ENCODE results near the gene GNAI1.
A peak's percentile ranks its signal among the peaks of the same experiment; 100 is the strongest.

Gene GNAI1

DNA sequence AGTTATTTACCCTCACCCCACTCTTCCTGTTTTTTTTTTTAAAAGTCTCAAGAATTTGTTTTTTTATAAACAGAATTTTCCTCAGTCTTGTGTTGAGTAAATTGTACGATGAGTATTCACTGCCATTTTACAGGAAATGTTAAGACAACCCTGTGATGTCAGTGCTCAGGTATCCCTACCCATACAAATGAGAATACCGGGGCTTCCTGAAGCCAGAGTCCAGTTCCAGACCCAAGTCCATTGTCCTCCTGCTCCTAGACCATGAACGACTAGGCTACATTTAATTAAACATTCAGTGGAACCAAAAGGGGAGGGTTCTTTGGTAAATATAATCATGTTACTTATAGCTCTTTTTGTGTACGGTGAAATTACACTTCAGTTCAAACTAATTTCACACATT lies 79.2 kb downstream of the GNAI1 start:
- DNase-seq (ENCODE audit: low spot score), result no peak

DNA sequence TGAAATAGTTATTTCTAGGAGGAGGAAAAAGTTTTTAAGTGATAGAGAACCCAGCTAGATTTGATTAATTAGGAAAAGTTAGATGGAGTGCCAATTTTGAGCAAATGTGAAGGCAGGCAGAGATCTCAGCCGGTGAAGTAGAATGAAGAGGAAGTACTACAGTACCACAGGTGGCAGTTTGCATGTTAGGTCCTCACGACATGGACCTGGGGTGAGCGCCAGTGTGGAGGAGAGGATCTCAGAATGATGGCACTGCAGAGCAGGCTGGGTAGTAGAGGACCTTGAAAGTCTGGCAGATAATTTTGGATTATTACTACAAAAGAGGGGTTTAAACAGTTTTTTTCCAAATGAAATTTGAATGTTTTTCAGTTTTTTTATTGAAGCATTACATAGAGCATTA lies 81.1 kb downstream of the GNAI1 start:
- DNase-seq (ENCODE audit: low spot score), result no peak

DNA sequence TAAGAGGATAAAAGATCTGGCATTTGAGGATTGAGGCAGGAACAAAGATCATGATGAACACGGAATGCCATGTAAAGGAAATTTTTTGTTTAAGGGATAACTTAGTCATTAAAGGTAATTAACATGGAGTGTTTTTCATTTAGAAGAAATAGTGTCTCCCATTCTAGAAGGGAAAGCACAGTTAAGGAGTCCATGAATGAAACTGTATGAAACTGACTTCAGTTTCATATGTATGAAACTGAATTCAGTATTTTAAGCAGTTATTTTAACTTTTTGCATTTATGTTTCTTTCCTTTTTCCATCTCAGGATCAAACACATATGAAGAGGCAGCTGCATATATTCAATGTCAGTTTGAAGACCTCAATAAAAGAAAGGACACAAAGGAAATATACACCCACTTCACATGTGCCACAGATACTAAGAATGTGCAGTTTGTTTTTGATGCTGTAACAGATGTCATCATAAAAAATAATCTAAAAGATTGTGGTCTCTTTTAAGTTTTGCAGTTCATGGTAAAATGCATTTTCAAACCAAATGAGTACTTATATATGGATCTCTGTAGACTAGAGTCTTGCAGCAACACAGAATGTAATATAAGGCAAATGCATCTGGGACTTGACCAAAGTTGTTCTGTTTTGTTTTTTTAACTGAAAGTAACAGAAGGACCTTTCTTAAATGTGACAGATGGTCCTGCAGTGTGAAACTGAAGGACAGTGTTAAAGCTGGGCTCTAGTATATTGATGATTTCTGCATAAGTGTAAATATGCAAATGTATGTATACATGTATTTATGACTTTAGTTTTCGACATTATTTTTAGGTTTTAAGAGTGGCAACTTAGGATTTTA lies 82.6 kb downstream of the GNAI1 start:
- no peak for DNase-seq (ENCODE audit: low spot score)

DNA sequence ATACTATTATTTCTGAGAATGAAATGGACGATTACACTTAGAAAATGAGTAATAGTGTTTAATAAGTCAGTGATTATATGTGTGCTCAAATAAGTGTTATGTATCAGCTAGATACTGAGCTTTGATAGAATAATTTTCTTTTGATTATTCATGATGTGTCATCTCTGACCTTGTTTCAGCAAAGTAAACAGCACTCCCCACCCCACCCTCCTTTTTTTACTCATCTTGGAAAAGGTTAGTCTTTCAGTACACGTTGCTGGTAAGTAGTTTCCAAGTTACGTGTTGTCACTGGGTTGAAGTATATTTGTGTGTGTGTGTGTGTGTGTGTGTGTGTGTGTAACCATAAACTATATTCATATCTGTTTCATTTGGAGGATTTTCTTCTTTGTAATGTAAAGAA lies 84.1 kb downstream of the GNAI1 start:
- peak; percentile 61 for DNase-seq (ENCODE audit: low spot score)

DNA sequence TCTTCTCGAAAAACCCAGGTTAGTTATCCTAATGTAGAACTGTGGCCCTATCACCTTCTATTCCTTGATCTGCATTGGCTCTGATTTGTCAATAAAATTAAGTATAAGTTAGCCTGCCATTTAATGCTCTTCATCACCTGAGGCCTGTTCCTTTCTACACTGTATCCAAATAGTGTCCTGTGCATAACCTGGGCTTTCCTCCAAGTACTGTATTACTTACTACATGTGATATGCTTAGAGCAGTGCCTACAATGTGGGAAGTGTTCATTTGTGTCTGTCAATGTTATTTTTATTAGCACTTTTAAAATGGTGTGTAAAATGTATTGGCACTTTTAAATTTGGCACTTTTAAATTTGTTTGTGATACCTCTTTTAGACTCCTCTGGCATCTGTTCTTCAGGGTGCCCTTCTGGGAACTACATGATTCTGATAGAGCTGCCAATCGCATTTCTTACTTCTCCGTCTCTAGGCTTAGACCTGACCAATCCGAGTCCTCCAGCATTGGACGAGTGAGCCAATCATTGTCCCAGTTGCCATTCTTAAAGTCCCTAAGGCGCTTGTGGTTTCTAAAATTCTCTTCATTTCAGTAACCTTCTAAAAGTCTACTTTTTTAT lies 85.5 kb downstream of the GNAI1 start:
- DNase-seq (ENCODE audit: low spot score), result no peak

DNA sequence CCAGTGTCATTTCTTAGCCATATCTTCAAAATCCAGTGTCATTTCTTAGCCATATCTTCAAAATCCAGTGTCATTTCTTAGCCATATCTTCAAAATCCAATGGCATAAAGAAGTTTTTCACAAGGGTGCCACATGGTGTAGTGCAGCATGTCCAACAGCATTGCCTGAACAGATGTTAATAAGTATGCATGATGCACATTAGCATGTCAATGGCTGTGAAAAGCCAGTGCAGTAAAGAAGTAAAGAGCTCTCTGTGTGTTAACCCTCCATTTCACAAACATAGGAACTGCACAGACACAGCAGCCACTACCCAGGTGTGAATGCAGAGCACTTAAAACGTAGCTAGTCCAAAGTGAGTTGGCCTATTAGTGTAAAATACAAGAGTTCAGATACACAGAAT lies 89.8 kb downstream of the GNAI1 start:
- no peak for DNase-seq (ENCODE audit: low spot score)

DNA sequence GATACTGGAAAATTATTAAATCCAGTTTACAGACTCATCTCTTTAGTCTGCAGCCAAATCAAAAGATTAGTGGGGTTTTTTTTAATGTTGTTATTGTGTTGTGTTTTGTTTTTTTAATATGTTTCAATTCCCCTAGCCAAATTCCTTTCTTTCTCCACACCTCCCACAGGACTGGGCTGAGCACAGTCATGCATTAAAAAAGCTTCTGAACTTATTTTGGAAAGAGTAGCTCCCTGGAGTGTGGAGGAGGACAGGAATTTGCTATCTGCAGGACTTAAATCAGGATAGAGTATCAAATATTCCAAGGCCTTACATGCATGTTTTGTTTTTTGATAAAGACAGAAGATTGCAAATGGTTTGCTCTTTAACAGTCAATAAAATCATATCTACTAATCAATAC lies 90.7 kb downstream of the GNAI1 start:
- DNase-seq (ENCODE audit: low spot score), result peak; percentile 64

DNA sequence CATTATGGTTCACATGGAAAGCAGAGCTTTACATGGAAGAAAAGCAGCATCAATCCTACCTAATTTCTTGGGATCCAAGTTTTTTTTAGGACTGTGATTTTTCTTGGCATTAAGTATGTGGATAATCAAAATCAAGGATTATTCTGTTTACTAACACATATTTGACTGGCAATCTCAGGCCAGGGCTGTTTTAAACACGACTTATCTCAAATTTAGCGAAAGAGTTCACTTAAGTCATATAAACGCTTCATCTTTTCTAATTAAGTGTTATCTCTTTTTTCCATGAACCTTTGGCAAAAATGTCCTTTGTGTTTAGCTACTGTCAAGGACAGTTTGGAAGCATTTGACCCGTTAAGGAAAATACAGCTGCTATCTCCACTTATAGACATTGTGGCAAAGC lies 92.0 kb downstream of the GNAI1 start:
- DNase-seq (ENCODE audit: low spot score), result no peak

DNA sequence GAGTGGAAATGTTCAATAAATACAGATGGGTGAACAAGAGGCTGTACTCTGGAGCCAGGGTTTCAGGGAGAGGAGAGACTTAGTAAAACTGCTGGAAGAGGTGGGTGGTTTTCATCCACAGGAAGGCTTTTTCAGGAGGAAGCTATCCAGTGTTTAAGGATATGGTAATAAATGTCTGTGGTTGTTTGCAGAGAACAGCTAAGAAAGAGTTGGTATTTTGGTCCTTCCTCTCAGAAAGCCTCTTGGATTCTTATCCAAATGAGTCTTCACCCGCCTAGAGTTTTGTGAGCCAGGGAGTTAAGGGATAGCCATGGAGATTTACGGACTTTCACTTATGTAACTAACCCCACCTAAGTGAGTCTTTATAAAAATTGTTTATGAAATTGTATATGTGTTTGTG lies 95.7 kb downstream of the GNAI1 start:
- peak; percentile 17 for DNase-seq (ENCODE audit: low spot score)

DNA sequence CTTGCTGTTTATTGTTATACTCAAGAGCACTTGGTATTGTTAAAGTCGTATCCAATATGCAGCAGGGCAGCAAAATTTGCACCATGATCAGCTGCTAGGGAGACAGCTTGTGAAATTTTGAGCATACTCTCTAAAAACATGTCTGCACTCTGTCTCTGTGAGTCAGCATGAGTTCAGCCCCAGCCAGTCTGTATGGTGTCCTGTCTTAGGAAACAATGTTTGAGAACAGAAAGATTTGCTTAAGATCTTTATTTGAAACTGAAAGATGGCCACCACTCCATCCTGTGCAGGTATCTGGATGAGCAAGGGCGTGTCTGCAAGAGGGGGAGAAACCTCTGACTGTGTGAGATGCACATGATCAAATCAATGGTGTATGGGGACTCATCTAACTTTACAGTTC lies 97.1 kb downstream of the GNAI1 start:
- DNase-seq (ENCODE audit: low spot score), result peak; percentile 60

DNA sequence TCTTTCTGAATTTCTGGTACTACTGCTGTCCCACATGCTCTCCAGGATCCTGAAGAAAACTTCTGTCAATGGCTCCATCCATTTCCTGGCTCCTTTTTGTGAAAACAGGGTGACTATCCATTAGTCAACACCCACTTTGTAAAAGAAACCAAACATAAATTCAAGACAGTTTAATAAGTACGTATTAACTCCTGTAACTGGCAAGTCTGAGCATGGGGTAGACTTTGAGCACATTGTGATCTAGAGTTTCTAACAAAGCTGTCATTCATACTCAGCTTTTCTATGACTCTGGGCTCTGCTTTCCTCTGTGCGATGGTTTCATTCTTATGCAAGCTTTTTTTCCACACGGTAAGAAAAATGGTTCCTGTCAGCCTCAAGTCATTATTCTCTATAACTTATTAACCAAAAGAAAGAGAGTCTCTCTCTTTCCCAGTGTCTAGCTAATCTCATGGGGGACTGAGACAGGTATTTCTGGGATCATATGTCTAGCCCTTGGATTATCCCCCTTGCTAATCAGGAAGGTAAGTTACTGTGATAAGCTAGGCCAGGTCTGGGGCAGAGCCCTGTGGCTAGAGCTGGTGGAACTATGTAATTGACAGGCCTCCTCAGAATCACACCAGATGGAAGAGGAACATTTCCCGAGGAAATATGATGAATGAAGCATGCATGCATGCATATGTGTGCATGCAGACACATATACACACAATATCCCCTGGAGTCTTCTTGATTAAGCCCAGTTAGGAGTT lies 98.5 kb downstream of the GNAI1 start:
- DNase-seq (ENCODE audit: low spot score), result no peak

DNA sequence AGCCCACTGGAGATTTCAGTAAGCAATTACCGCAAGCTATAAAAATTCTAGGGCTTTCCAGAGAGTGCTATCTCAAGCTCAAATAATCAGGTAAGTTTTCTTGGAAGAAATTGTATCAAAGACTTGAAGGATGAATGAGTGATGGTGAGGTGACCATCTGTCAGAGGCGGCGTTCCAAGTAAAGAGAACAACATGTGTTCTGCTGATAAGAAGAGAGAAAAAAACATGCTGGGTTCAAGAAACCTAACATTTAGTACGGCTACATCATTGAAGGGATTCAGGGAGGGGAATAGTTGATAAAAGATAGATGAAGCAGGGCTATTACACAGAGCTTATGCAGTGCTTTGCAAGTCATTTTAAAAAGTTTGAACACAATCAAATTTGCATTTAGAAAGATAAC lies 100.7 kb downstream of the GNAI1 start:
- no peak for DNase-seq (ENCODE audit: low spot score)

DNA sequence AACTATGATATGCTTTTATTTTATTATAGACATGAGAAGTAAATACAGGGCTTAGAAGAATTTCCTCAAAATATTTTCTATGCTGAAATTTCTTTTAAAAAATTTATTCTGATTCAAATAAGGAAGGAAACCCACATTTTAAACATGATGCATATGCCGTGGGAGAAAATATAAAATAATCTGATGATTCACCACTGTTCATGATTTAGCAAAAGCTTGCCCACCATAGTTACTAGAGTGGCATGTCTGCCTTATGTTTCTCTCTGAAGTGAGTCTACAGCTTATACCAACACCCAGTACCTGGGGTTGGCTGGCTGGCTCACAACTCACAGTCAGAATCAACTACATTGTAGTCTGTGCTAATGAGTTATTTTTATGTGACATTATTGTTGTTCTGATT lies 102.0 kb downstream of the GNAI1 start:
- no peak for DNase-seq (ENCODE audit: low spot score)

DNA sequence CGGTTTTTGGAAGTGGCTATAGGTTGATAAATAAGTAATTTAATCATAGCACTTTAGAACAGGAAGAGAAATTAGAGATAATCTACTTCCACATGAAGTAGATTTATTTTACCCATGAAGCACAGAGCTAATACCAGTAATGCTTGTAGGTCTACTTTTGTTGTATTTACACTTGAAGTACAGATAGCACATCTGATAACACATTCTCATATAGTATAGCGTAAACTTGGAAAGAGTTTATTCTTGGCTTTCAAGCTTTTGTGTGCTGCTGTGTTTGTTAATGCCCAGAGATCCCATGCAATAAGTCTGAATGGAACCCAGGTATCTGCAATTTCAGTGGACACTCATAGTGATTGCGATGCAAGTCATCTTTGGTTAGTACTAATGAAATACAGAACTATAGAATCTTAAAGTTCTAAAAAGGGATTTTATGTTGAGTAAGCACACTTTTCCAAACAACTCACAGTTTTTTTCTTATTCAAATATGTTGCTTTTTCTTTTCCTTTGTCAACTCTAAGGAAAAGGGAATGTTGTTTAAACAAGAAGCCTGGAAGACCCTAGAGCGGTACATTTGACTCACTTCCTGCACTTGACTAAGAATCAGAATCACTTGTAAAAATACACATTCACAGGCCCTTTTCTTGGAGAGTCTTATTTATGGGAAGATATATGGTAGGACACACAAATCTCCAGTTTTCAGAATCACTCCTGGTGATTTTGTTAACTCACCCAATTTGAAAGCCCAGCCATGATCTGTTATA lies 105.8 kb downstream of the GNAI1 start:
- no peak for DNase-seq (ENCODE audit: low spot score)

DNA sequence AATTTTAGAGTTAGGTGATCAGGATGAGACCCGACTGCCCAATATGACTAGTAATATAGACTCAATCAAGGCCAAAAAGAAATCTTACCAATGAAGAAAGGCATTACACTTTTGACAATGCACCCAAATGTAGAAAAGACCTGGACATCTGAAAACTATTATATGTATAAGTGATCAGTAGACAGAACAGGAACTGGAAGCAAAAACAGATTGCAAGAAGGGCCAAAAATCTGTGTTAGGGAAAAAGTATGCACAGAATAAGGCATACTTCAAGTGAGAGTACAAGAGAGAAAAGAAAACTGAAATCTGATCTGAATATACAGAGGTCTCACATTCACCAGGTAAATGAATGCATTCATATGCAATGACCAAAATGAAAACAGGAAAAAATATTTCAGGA lies 107.0 kb downstream of the GNAI1 start:
- DNase-seq (ENCODE audit: low spot score), result no peak

DNA sequence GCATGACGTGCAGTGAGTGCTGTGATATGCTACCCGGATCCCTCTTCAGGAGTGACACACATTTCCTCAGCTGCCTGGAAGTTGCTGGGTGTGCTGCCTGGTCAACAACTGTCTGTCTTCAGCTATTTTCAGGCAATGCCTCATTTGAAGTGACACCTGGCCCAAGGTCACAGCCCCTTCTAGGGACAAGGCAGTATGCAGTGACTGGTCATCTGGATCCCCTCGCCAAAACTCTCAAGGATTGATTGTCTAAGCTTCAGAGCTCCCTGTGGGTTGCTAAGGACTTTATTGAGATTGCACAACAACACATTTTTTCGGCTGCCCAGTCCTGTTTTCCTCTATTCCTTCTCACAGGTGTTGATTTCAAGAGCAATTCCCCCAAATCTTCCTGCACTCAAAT lies 108.8 kb downstream of the GNAI1 start:
- DNase-seq (ENCODE audit: low spot score), result no peak

DNA sequence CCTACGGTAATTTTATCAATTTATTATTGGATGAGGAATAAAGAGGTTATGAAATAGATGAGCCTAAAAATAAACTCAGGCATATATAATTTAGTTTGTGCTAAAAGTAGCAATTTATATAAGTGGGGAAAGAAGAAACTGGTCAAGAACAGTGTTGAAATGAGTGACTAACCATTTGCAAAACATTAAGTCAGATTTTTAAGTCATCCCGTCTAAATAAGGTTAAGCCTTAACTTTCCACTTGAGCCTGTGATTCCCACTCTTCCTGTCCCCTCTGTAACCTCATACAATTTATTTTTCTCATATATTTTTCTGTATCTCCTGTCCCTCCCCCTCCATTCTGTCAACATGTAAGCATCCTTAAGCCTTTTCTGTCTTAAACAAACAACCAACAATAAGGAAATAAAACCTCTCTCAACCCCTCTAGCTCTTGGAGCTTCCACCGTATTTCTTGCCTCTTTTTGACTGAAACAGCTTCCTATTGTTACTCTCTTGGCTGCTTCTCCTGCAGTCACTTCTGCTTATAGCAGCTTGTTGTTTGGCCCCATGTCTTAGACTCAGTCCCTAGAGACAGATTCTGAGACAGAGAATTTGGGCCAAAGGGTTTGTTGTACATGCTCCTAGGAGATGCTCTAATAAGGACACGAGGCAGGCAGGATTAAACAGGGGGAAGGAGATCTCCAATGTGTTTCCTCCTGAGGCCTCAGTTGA lies 109.7 kb downstream of the GNAI1 start:
- DNase-seq (ENCODE audit: low spot score), result no peak

DNA sequence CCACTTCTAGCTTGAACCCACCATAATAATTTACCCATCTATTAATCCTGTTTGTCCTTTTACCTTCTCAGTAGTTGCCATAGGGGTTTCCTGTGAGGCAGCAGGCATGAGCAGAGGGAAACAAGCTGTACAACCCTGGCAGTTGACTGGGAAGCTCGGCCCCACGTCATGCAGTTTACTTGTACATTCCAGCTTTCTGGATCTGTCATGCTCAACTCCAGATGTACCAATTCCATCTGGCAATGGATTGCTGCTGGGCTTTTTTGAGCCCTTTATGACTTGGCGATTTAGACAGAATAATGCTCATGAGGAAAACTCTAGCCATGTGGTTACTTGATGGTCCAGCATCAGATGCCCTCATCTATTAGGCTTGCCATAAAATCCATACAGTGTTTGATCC lies 112.5 kb downstream of the GNAI1 start:
- DNase-seq (ENCODE audit: low spot score), result peak; percentile 22

DNA sequence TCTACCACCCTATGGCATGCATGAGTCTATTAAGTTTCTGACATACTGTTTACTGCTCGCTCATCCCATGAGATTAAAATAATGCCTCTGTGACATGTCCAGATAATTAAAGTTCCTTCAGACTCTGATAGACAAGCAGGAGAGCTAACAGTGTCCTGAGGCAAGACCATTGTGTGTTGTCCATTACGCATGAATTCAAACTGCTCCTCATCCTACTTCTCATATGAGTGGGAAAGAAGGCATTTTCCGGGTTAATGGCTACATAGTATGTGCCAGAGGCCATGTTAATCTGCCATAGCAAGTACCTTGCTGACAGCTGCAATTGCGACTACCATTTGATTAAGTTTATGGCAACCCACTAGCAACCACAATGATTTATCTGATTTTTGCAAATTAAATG lies 113.3 kb downstream of the GNAI1 start:
- DNase-seq (ENCODE audit: low spot score), result no peak

DNA sequence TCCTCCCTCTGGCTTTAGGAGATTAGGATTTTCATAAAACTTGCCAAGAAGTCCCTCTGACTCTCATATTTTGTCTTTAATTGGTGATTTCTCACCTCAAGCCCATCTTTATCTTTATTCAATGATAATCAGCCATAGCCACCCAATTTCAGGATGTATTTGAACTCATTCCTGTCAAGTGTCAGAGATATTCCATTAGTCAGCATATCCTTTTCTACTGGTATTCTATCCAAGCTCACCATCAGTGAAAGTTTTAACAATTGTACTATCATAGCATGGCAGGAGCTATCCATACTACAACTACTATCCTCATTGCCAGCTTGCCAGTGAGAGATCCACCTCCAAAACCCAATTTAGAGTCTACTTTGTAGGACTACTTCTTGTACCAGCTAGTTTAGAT lies 114.6 kb downstream of the GNAI1 start:
- no peak for DNase-seq (ENCODE audit: low spot score)

DNA sequence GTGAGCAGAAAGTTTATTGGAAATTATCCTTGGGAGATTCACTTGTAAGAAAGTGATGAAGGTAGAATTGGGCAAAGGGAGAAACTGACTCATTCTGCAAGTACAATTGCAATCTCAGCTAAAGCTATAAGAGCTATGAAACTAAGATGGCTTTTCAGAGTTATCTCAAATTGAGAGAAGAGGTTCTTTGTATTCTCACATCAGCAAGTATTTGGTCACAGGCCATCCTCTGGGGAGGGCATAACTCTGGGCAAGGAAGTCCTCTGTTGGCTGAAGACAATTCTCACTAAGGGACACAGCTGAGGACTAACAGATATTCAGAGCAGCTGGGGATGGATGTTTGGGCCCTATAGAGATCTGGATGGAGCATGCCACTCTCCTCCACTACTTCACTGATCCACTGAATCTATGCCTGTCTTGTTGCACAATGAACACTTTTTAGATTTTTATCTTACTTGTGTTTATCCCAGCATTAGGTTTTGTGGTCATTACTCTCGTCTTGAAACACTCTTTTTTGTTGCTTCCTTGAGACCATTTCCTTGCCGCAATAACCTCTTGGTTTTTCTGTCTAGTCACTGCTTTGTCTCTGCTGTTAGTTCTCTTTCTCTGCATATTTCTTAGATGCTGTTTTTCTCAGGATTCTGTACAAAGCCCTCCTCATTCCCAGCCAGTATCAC lies 115.1 kb downstream of the GNAI1 start:
- no peak for DNase-seq (ENCODE audit: low spot score)
